ENCODE results near the gene LTBP2. TPM values are rescaled to one million over a fixed set of nuclear protein-coding genes. Genes with fewer than 3 reads are reported as not detected.

The LTBP2 gene
- total RNA-seq, 3 donors from 2014 or later (not counting 1 experiment from before 2014, with no cell fraction given) = 2.1 to 3.7 (median 3.0) TPM

GRCh38 chr14:74546416-74546815 is 65.6 kb downstream of the LTBP2 start:
- Histone ChIP-seq H3K27ac (ENCODE audit: low read length) (no peak overlapping the region), H3K27me3 (ENCODE audit: control insufficient read depth, insufficient read depth, low read length) (no peaks in the 10 kb centered on the region), H3K4me3 (ENCODE audit: low read length) (no peak overlapping the region), H3K4me1 (ENCODE audit: control insufficient read depth, insufficient read depth, low read length) (no peaks in the 10 kb centered on the region), H3K36me3 (ENCODE audit: control insufficient read depth, insufficient read depth, low read length) (no peaks in the 10 kb centered on the region), H3K9me3 (ENCODE audit: control insufficient read depth, insufficient read depth, low read length) (no peaks in the 10 kb centered on the region)
- Mint-ChIP-seq H3K4me3 (no peak overlapping the region), H3K27me3 (ENCODE audit: low read depth in 2 of 2) (peaks cover 11 to 15% of the 10 kb centered on the region in 2 donors), H3K36me3 (no peaks in the 10 kb centered on the region), H3K27ac (no peak overlapping the region), H3K9me3 (no peaks in the 10 kb centered on the region), H3K4me1 (no peaks in the 10 kb centered on the region)
- WGBS (ENCODE audit: insufficient coverage) = 82% methylated on average over 11 of the region's 11 CpGs
- intact Hi-C loops (cut with micrococcal nuclease) = no loop called here
- DNase-seq (no peak), ATAC-seq (no peak)
- no peak for TF ChIP-seq CTCF (IDR thresholded peaks at IDR 0.05)

GRCh38 chr14:74545386-74545785 is 66.7 kb downstream of the LTBP2 start:
- Histone ChIP-seq H3K4me3 (ENCODE audit: low read length) (no peak overlapping the region), H3K36me3 (ENCODE audit: control insufficient read depth, insufficient read depth, low read length) (no peaks in the 10 kb centered on the region), H3K27me3 (ENCODE audit: control insufficient read depth, insufficient read depth, low read length) (no peaks in the 10 kb centered on the region), H3K4me1 (ENCODE audit: control insufficient read depth, insufficient read depth, low read length) (no peaks in the 10 kb centered on the region), H3K9me3 (ENCODE audit: control insufficient read depth, insufficient read depth, low read length) (no peaks in the 10 kb centered on the region), H3K27ac (ENCODE audit: low read length) (no peak overlapping the region)
- DNase-seq = no peak
- H3K4me1 Mint-ChIP-seq = no peaks in the 10 kb centered on the region
- ATAC-seq = no peak
- peaks cover 6 to 9% of the 10 kb centered on the region in 2 donors for H3K27me3 Mint-ChIP-seq (ENCODE audit: low read depth in 2 of 2)
- 88% methylated on average over 4 of the region's 4 CpGs for WGBS (ENCODE audit: insufficient coverage)
- H3K9me3 Mint-ChIP-seq = no peaks in the 10 kb centered on the region
- H3K27ac Mint-ChIP-seq = no peak overlapping the region
- no peak for TF ChIP-seq CTCF (IDR thresholded peaks at IDR 0.05)
- intact Hi-C loops (cut with micrococcal nuclease) = no loop called here
- no peaks in the 10 kb centered on the region for H3K36me3 Mint-ChIP-seq
- H3K4me3 Mint-ChIP-seq = no peak overlapping the region

GRCh38 chr14:74543771-74544438 is 68.1 kb downstream of the LTBP2 start:
- intact Hi-C loops (cut with micrococcal nuclease) = no loop called here
- 83% methylated on average over 5 of the region's 5 CpGs for WGBS (ENCODE audit: insufficient coverage)

More at GRCh38 chr14:74543771-74544438, 68.1 kb downstream of the LTBP2 start:
- H3K27me3 Mint-ChIP-seq (ENCODE audit: low read depth in 2 of 2) = peaks cover 6 to 9% of the 10 kb centered on the region in 2 donors
- H3K9me3 ChIP-seq (ENCODE audit: control insufficient read depth, insufficient read depth, low read length) = no peaks in the 10 kb centered on the region
- DNase-seq (no peak), ATAC-seq (no peak)
- no peaks in the 10 kb centered on the region for H3K4me1 Mint-ChIP-seq
- H3K27me3 ChIP-seq (ENCODE audit: control insufficient read depth, insufficient read depth, low read length) = no peaks in the 10 kb centered on the region
- H3K4me3 Mint-ChIP-seq = no peak overlapping the region
- H3K36me3 Mint-ChIP-seq = no peaks in the 10 kb centered on the region
- no peak overlapping the region for H3K4me3 ChIP-seq (ENCODE audit: low read length)
- H3K36me3 ChIP-seq (ENCODE audit: control insufficient read depth, insufficient read depth, low read length) = no peaks in the 10 kb centered on the region
- no peaks in the 10 kb centered on the region for H3K9me3 Mint-ChIP-seq
- no peak for TF ChIP-seq CTCF (IDR thresholded peaks at IDR 0.05)
- no peak overlapping the region for H3K27ac ChIP-seq (ENCODE audit: low read length)
- H3K4me1 ChIP-seq (ENCODE audit: control insufficient read depth, insufficient read depth, low read length) = no peaks in the 10 kb centered on the region
- no peak overlapping the region for H3K27ac Mint-ChIP-seq
